Tibial nerve (tissue), 3 donors: ENCODE results near the gene PRLR.

ENCODE experiments used
- CTCF ChIP-seq, 5 experiments: fragments of 200-600 bp in 3 of 5; fragments of 450-650 bp in 2 of 5; sonication (generic) in 3 of 5; IDR thresholded peaks; one replicate each; pipeline ENCODE4 v1.5.1; 2016 to 2019; ENCODE audit warnings: antibody characterized with exemption in 5 of 5, mild to moderate bottlenecking in 3 of 5, moderate library complexity in 2 of 5
- POLR2A ChIP-seq, 2 donors: fragments of 450-650 bp; IDR thresholded peaks; one replicate each; pipeline ENCODE4 v1.6.1; 2017; ENCODE audit warnings: antibody characterized with exemption in 2 of 2, mild to moderate bottlenecking in 2 of 2, moderate library complexity in 2 of 2

GRCh38 chr5:35026280-35026840 lies 203.9 kb downstream of the PRLR start:
- TF ChIP-seq CTCF (IDR thresholded peaks at IDR 0.05) (no peak), POLR2A (IDR thresholded peaks at IDR 0.05) (no peak)
